D721Med (cell line): ENCODE data around the gene CD200.

ENCODE experiments used
- DNase-seq: peaks from one replicate; pipeline ENCODE4 v3.0.0; 2011; ENCODE audit warnings: low spot score; ENCODE audit not compliant: insufficient read length
- FAIRE-seq: peaks from 2 replicates; lab custom pipeline; 2011; peaks lifted over from hg19 to GRCh38; lab: Jason Lieb, UNC
- CTCF ChIP-seq: IDR thresholded peaks from 2 replicates; pipeline ENCODE4 v1.5.1; 2012; ENCODE audit warnings: mild to moderate bottlenecking, control low read depth; ENCODE audit not compliant: insufficient read depth; ENCODE audit errors: missing control alignments

Gene CD200

GRCh38 chr3:112357930-112358780, 25.2 kb downstream of the CD200 start:
- no peak for FAIRE-seq
- no peak for DNase-seq
- no peak for TF ChIP-seq CTCF

DNA sequence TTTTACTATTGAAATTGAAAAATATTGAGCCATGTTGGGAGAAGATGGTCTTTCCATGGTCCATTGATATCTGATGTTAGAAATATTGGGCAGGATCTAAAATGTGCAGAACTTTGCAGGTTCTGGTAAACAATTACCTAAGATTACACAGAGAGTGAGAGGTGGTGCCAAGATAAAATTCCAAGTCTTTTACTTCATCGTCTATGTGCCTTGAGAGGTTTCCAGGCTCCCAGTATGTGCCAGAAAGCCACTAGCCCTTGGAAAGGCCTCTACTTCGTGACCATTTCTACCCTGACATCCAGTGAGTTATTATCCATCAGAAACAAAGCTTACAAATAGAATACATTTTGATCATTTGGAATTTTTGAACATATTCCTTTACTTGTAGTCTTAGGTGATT, 27.6 kb downstream of the CD200 start:
- FAIRE-seq: no peak
- no peak for TF ChIP-seq CTCF
- no peak for DNase-seq

- DNase-seq: no peak
Measured at GRCh38 chr3:112362221-112362620, 29.3 kb downstream of the CD200 start.

DNA sequence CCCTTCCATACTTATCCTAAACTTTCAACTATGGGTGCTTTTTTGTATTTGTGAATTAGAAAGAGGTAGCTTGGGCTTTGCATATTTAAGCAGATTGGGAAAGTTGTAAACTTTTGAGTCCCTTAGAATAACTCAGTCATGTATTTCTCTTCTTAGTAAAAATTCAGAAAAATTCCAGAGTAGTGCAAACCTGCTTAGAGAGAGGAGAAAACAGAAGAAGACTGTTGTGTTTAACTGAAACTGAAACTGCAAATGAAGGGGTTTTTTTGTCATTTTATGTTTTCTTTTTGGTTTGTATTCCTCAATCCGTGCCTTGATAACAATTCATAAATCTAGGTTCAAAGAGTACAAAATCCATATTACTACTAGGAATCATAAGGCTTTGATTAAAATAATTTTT, 31.3 kb downstream of the CD200 start:
- no peak for TF ChIP-seq CTCF
- FAIRE-seq (no peak), DNase-seq (no peak)

More at GRCh38 chr3:112362221-112362620, 29.3 kb downstream of the CD200 start:
- no peak for TF ChIP-seq CTCF
- FAIRE-seq: no peak

- no peak for TF ChIP-seq CTCF
- FAIRE-seq (no peak), DNase-seq (no peak)
Measured at GRCh38 chr3:112365035-112365434, 32.1 kb downstream of the CD200 start.

- no peak for FAIRE-seq
- no peak for DNase-seq
- no peak for TF ChIP-seq CTCF
Measured at GRCh38 chr3:112365636-112366035, 32.7 kb downstream of the CD200 start.

- DNase-seq (no peak), FAIRE-seq (no peak)
- TF ChIP-seq CTCF: no peak
Measured at GRCh38 chr3:112366522-112366921, 33.6 kb downstream of the CD200 start.
